GM18502 (cell line): ENCODE data around the gene ZNRF1.
A peak's percentile ranks its signal among the peaks of the same experiment; 100 is the strongest.

Experiments used
- ATAC-seq: cut with Tn5 transposase; IDR thresholded peaks from one replicate; pipeline ENCODE4 v1.9.1; 2021; ENCODE audit warnings: mild to moderate bottlenecking; ENCODE audit not compliant: unreplicated experiment, poor library complexity

Gene ZNRF1

GRCh38 chr16:75092777-75093176, 94.0 kb downstream of the ZNRF1 start:
- no peak for ATAC-seq

DNA sequence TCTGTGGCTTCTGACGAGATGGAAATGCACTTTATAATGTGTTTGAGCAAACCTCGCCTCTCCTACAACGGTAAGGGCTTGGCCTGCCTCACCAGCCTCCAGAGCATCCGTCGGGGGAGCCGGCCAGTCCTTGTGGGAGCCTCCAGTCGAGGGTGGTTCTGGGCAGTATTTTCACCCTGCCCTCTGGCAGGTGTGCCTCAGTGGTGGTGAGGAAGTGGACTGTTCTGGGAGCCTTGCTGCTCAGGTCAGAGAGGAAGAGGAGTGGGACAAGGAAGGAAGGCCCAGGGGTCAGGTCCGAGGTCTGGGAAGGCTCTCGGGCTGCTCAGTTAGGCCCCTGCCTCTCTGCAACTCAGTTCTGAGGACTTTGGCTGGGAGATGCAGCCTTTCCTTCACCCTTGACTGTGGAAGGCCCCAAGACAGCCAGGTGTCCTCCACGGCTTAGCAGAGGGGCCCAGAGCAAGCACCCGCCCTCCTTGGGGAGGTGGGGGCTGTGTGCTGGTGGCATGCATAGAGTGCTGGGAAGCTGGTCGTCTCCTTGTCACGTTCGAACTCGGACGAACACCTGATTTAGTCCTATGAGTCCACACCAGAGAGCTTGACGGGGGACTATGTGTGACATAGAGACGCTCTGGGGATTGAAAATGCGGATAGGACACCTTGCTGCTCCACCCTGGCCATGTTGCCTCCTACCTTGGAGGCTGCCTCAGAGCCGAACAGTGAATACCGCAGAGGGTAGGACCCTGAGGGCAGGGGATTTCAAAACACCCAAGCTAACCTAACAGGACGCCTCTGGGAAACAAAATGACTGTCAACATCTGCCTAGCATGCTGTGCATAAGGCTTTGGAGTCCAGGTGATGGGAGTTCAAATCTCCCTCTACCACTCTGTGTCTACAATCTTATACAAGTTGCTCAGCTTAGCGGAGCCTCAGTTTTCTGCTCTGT, 95.0 kb downstream of the ZNRF1 start:
- no peak for ATAC-seq

- no peak for ATAC-seq
These were observed 96.4 kb downstream of the ZNRF1 start for GRCh38 chr16:75095204-75095621.

GRCh38 chr16:75096656-75097055, 97.8 kb downstream of the ZNRF1 start:
- no peak for ATAC-seq

DNA sequence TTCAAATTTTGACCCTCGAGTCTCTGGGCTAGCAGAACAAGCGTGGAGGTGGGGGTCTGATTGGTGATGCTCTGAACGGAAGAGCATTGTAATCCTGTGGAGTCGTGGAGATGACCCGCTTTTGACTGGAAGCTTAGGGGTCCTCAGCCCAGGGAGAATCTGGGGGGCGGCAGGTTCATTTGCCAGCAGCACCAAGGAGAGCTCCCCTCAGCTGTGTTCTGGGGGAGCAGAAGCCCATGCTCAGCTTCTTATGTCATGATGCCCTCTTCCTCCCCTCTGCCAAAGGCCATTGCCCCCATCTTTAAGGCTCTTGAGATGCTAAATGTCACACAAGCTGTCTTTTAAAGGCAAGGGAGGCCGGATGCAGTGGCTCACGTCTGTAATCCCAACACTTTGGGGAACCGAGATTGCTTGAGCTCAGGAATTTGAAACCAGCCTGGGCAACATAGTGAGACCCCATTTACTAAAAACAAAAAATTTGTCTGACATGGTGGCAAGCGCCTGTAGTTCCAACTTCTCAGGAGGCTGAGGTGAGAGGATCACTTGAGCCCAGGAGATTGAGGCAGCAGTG, 98.5 kb downstream of the ZNRF1 start:
- no peak for ATAC-seq

- no peak for ATAC-seq
These were observed 99.4 kb downstream of the ZNRF1 start for GRCh38 chr16:75097941-75098901.

DNA sequence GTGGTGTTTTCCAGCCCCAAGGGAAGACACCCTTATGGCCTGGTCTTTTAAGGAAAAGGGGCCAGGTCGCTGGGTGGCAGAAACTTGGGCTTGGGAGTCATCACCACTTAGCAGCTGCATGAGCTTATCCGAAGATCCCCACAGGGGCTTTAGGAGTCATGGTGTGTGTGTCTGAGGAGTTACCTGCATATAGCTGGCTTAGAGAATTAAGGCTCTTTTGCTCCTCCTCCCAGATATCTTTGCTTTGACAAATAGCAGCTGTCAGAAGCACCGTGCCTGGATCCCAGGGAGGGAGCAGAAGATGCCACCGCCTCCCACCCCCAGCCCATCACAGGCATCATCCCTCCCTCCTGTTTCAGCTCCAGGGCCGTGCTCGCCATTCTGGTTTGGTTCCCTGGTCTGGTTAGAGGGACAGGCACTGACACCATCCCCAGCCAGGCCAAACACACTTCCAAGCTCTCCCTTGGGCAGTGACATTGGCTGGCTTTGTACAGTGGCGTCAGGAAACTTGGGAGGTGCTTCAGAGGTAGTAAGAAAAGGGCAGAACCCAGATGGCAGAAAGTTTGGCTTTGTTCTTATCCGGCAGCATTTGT, 100.3 kb downstream of the ZNRF1 start:
- no peak for ATAC-seq

GRCh38 chr16:75099738-75100602, 101.1 kb downstream of the ZNRF1 start:
- peak; percentile 66 for ATAC-seq

- ATAC-seq, result no peak
These were observed 101.8 kb downstream of the ZNRF1 start for GRCh38 chr16:75100603-75100990.

DNA sequence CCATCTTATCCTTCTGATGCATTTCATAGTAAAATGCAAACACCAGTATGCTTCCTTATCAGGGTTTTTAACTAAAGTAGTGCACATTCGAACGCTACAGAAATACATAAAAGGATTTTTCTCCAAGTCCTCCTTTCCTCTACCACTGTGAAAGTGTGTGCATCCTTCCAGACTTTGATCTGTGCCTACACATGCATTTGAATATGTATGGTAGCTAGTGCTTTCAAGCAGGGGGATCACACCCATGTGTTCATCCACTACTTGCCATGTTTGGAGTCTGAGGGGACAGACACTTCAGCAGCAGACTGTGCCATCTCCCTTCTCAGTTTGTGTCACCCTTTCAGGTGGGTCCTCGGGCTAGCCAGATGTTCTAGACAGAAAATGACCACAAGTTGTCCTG, 102.8 kb downstream of the ZNRF1 start:
- no peak for ATAC-seq

GRCh38 chr16:75102595-75102994, 103.8 kb downstream of the ZNRF1 start:
- ATAC-seq, result no peak

DNA sequence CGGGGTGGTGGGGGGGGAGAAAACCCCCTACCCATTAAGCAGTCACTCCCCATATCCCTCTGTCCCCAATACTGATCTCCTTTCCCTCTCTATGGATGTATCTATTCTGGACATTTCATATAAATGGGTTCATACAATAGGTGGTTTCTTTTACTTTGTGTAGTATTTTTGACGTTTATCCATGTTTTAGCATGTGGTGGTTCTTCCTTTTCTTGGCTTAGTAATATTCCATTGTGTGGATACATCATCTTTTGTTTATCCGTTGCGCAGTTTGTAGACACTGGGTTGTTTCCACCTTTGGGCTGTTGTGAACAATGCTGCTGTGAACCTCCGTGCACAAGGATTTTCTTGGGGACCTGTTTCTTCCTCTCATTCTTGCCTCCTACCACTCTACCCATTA, 105.2 kb downstream of the ZNRF1 start:
- ATAC-seq, result no peak

DNA sequence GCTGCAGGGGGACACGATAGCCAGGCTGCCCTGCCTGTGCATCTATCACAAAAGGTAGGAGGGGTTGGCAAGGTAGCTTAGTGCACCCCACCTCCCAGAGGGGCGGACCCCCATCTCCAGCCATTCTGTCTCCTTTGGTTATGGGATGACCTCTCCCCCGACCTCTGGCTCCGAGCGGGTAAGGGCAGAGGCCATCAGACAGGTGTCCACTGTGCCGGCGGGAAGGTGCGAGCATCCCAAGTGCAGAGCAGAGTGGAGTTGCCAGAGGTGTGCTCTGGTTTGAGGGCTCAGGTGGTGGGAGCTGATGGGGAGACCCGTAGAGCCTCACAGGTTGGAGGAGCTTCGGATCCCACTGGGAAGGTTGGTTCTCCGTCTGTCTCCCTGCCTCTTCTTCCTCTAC, 106.0 kb downstream of the ZNRF1 start:
- no peak for ATAC-seq

DNA sequence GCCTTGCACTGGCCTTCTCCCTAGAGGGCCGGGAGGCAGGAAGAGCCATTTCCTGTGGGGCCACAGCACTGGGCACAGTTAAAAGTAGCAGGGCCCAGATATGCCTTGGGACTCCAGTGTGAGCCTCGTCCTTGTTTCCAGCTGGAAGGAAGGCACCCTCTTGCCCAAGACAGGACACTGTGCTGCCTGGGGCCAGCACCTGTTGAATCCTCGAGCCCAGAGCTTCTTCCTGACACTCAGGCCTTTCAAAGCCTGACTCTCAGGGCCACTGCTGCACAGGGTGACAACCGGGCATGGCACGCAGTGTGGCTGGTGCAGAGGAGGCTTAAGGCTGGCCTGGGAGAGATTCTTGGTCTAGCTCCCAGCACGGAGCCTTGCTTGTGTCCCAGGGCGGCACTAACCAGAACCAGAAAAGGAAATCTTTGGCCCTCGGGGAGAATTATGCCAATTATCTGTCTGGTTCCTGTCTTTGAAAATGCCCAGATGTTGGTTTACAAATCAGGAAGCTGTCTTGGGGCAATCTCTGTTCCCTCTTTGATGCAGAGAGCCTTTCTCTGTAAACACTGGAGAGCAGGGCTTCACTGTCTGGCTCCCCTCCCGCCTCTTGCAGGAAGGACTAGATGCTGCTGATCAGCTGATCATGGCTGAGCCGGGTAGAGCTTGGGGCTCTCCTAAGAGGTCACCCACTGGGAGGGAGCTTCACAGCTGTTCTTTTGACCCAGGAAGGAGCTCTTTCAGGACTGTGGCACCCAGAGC, 106.7 kb downstream of the ZNRF1 start:
- ATAC-seq, result no peak

GRCh38 chr16:75106351-75107274, 107.8 kb downstream of the ZNRF1 start:
- ATAC-seq, result no peak

DNA sequence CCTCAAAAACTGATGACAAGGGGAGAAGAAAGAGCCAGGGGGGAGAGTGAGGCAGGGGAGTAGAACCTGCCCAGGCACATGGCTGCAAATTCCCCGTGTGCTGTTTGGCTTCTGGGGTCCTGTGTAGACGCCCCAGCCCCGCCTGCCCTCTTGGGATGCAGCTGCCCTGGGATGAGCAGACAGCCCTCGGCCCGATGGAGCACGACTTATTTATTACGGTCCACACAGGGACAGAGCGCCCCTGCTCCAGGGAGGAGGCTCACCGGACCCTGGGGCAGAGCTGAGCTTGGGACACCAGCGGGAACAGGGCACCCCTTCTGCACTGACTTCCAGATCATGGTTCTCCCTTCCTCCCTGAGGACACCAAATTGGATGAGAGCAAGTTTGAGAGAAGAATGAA, 108.7 kb downstream of the ZNRF1 start:
- ATAC-seq, result no peak

- ATAC-seq, result peak; percentile 30
These were observed 110.2 kb downstream of the ZNRF1 start for GRCh38 chr16:75108792-75109731.
